ENCODE data around the gene BDP1. TPM values are rescaled to one million over a fixed set of nuclear protein-coding genes. Genes with fewer than 3 reads are reported as not detected.
"Not testable (repeated sequence)": the region's sequence is repeated elsewhere in the genome, so short reads cannot be mapped to it uniquely, and the experiment has no call there.

Gene BDP1
- total and polyA plus RNA-seq, 2 experiments from 2014 or later: 14.3 to 14.5 TPM

DNA sequence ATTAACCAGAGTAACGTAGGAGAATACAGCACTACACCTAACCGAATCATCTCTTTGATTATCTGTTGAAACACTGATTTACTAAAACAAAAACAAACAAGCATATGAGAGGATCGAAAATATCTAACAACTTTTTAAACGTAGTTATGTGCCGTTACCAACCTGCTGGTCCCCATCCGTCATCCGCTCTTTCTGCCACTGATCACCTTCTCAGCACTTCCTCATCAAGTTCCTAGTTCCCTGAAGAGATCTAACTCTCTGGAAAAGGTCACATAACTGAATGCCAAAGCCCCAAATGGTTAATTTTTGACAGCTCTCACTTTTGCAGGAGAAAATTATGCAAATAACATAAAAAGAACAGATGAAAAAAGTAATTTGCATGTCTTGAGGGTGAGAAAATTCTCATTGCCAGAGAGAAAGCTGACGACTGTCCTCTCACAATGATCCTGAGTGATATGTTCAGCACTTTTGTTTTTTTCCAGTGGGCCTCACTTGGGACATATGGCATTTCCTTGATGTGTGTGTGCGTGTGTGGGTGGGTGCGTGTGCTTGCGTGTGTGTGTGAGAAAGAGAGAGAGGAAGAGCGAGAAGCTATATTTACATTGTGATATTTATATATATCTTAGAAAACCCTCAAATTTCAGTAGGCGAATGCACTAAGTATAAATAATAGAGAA is 8.8 kb upstream of the BDP1 start:
- H3K4me1 ChIP-seq (ENCODE audit: insufficient read depth); in situ Hi-C loops (cut with MboI); H3K36me3 ChIP-seq (ENCODE audit: low read depth); H3K4me2 ChIP-seq (ENCODE audit: unreplicated experiment); H3K9ac ChIP-seq; H3K27ac ChIP-seq; H3K4me3 ChIP-seq; H3K79me2 ChIP-seq (ENCODE audit: insufficient read depth); DNase-seq; H2AFZ ChIP-seq; H3F3A ChIP-seq (ENCODE audit: insufficient read depth); H3K9me3 ChIP-seq (ENCODE audit: low read depth); H4K20me1 ChIP-seq (ENCODE audit: insufficient read depth); H3K9me2 ChIP-seq (ENCODE audit: insufficient read depth): not testable (repeated sequence)
- 68% methylated on average over 12 to 13 of the region's 13 CpGs for WGBS, 2 experiments (ENCODE audit: low coverage in 1 of 2, low lambda C conversion rate in 2 of 2, missing lambda C conversion rate in 2 of 2)
- peaks cover 39% of the 10 kb centered on the region for H3K27me3 ChIP-seq (replicated peaks; ENCODE audit: insufficient read depth)

DNA sequence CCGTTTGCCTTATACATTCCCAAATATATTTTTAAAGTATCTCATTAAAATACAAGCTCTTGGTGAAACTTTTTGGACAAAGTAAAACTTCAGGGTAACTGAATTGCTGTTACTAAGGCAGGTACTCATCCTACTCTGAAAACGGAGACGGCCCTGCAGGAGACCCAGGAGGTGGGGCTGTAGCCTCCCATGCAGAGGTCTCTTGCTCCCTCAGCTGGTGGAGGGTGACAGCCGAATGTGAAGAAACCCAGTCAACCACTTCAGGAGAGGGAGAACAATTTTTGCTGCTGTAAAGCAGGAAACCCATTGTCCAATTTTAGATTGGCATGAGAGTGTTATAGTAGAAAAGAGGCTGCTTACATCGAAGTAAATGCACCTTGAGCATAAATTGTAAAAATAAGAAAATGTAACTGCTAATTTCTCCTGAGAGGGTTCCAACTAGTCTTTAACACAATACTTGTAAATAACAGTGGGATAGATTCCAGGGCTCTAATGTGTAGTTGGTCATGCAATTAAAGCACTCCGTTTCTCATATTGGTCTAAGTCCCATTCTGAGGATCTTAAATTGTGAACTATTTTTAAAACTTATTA is 8.1 kb upstream of the BDP1 start:
- peaks cover 39% of the 10 kb centered on the region for H3K27me3 ChIP-seq (replicated peaks; ENCODE audit: insufficient read depth)
- in situ Hi-C loops (cut with MboI): not testable (repeated sequence)
- peak; percentile 38 for DNase-seq

DNA sequence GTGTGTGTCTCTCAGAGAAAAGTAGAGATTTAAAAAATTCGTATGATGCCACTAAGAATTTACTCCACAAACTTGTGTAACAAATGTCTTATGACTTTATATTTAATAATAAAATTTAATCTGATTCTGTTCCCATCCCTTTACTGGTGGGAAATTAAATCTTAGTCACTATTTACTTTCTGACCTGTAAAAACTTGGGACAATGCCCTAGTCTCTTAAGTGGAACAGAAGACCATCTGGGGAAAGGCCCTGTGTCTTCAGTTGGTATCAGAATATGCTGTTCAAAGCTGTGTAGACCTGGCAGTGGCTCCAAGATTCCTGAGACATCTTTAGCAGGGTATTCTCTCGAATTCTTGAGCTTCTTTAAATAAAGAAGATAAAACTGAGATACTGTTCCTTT is 2.6 kb upstream of the BDP1 start:
- no peak overlapping the region for H2AFZ ChIP-seq
- H3K36me3 ChIP-seq (ENCODE audit: low read depth): no peaks in the 10 kb centered on the region
- H4K20me1 ChIP-seq (ENCODE audit: insufficient read depth): no peaks in the 10 kb centered on the region
- H3K9ac ChIP-seq: no peak overlapping the region
- DNase-seq: no peak
- peaks cover 18% of the 10 kb centered on the region for H3K27me3 ChIP-seq (replicated peaks; ENCODE audit: insufficient read depth)
- no peak overlapping the region for H3K4me2 ChIP-seq (ENCODE audit: unreplicated experiment)
- H3K79me2 ChIP-seq (ENCODE audit: insufficient read depth): peaks cover 22% of the 10 kb centered on the region
- WGBS, 2 experiments (ENCODE audit: low coverage in 1 of 2, low lambda C conversion rate in 2 of 2, missing lambda C conversion rate in 2 of 2): 32 to 38% methylated on average over 2 of the region's 2 CpGs
- H3F3A ChIP-seq (ENCODE audit: insufficient read depth): peaks cover 4% of the 10 kb centered on the region
- TF ChIP-seq EZH2phosphoT487 (IDR thresholded peaks at IDR 0.05; ENCODE audit: insufficient read depth, low read depth): no peak
- TF ChIP-seq EZH2 (IDR thresholded peaks at IDR 0.05; ENCODE audit: insufficient read depth, poor library complexity, severe bottlenecking): no peak
- in situ Hi-C loops (cut with MboI): loop anchor here (10.0 kb wide), 1 partner anchor 62 kb away; no protein-coding TSS in a partner anchor
- H3K9me2 ChIP-seq (ENCODE audit: insufficient read depth): no peaks in the 10 kb centered on the region
- no peak overlapping the region for H3K27ac ChIP-seq
- H3K4me3 ChIP-seq: no peak overlapping the region
- H3K9me3 ChIP-seq (ENCODE audit: low read depth): no peaks in the 10 kb centered on the region
- peaks cover 14% of the 10 kb centered on the region; the same call in 1 of the 2 replicates for H3K4me1 ChIP-seq (ENCODE audit: insufficient read depth)

More for the DNA sequence above, 8.1 kb upstream of the BDP1 start:
- H3K36me3 ChIP-seq (ENCODE audit: low read depth); H4K20me1 ChIP-seq (ENCODE audit: insufficient read depth); H3F3A ChIP-seq (ENCODE audit: insufficient read depth); H3K79me2 ChIP-seq (ENCODE audit: insufficient read depth); H3K27ac ChIP-seq; H3K4me1 ChIP-seq (ENCODE audit: insufficient read depth); H3K9me3 ChIP-seq (ENCODE audit: low read depth); H3K9me2 ChIP-seq (ENCODE audit: insufficient read depth); H3K9ac ChIP-seq; H2AFZ ChIP-seq; H3K4me3 ChIP-seq; H3K4me2 ChIP-seq (ENCODE audit: unreplicated experiment): not testable (repeated sequence)
- 2% methylated on average over 5 of the region's 6 CpGs for WGBS, 2 experiments (ENCODE audit: low coverage in 1 of 2, low lambda C conversion rate in 2 of 2, missing lambda C conversion rate in 2 of 2)

DNA sequence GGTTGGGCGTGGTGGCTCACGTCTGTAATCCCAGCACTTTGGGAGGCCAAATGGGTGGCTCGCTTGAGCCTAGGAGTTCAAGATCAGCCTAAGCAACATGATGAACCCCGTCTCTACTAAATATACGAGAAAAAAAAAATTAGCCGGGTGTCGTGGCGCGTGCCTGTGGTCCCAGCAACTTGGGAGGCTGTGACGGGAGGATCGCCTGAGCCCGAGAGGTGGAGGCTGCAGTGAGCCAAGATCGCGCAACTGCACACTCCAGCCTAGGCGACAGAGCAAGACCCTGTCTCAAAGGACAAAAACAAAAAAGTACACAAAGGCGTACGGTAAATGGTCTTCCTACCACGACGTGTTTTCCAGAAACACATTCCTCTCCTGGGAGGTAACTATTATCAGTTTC is 538 bp upstream of the BDP1 start:
- TF ChIP-seq EZH2 (IDR thresholded peaks at IDR 0.05; ENCODE audit: insufficient read depth, poor library complexity, severe bottlenecking) (no peak), EZH2phosphoT487 (IDR thresholded peaks at IDR 0.05; ENCODE audit: insufficient read depth, low read depth) (no peak)
- no peaks in the 10 kb centered on the region for H3K9me2 ChIP-seq (ENCODE audit: insufficient read depth)
- H2AFZ ChIP-seq: peak overlapping the region; percentile 100
- no peaks in the 10 kb centered on the region for H4K20me1 ChIP-seq (ENCODE audit: insufficient read depth)
- H3K9ac ChIP-seq: peak overlapping the region; percentile 97
- in situ Hi-C loops (cut with MboI): loop anchor here (10.0 kb wide), 1 partner anchor 60 kb away; no protein-coding TSS in a partner anchor
- no peaks in the 10 kb centered on the region for H3K9me3 ChIP-seq (ENCODE audit: low read depth)
- H3K27ac ChIP-seq: peak overlapping the region; percentile 93
- H3K27me3 ChIP-seq (replicated peaks; ENCODE audit: insufficient read depth): peaks cover 11% of the 10 kb centered on the region
- peaks cover 14% of the 10 kb centered on the region; the same call in 1 of the 2 replicates for H3K4me1 ChIP-seq (ENCODE audit: insufficient read depth)
- peak overlapping the region; percentile 100 for H3K4me3 ChIP-seq
- DNase-seq: no peak
- peaks cover 43% of the 10 kb centered on the region for H3K79me2 ChIP-seq (ENCODE audit: insufficient read depth)
- H3F3A ChIP-seq (ENCODE audit: insufficient read depth): peaks cover 4% of the 10 kb centered on the region
- peaks cover 17% of the 10 kb centered on the region for H3K36me3 ChIP-seq (ENCODE audit: low read depth)
- peak overlapping the region; percentile 97 for H3K4me2 ChIP-seq (ENCODE audit: unreplicated experiment)
- WGBS, 2 experiments (ENCODE audit: low coverage in 1 of 2, low lambda C conversion rate in 2 of 2, missing lambda C conversion rate in 2 of 2): 48 to 49% methylated on average over 19 of the region's 19 CpGs

Measured in GM23248 (cell line).